Fibroblast of lung (primary cell): ENCODE measurements around the gene COPE.

ENCODE experiments used
- EZH2 ChIP-seq: IDR thresholded peaks from 2 replicates; pipeline ENCODE4 v1.5.1; 2012; ENCODE audit warnings: low read length, control low read depth, mild to moderate bottlenecking; ENCODE audit errors: missing control alignments
- TF ChIP-seq, protein P1 (sequence below), 2 donors: IDR thresholded peaks in 1 of 2; conservative IDR thresholded peaks in 1 of 2; 1 replicate in 1 of 2; 2 replicates in 1 of 2; pipeline ENCODE4 v1.5.1; 2011 to 2012; ENCODE audit warnings: low read length in 2 of 2, control low read depth in 1 of 2, inconsistent platforms in 1 of 2, low read depth in 1 of 2, mild to moderate bottlenecking in 1 of 2

DNA sequence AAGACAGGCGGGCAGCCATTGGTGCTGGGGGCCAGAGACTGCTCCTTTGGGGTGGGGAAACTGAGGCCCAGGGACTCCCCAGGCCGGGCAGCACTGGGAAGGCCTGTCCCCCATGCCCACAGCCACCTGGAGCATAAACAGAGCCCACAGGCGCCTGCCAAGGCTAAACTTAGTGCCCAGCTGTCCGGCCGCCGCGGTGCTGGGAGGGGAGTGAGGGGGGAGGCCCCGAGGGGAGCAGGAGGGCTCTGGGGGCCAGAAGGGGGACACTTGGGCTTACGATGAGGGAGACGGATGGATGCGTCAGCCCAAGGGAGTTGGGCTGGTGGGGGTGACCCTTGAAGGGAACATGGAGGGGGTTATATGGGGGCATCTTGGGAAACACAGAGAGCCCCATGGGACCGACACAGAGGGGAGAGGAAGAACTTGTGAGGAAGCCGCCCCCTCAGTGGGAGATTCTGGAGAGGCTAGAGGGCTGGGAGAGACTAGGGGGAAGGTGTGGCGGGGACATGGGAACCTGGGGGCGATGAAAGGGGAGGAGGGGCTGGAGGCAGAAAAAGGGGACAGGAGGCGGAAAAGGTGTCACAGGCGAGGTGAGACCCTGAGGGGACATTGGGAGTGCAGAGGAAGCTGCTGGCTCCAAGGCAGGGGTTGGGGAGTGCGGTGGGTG, 25.5 kb downstream of the COPE start:
- TF ChIP-seq, protein P1, sequence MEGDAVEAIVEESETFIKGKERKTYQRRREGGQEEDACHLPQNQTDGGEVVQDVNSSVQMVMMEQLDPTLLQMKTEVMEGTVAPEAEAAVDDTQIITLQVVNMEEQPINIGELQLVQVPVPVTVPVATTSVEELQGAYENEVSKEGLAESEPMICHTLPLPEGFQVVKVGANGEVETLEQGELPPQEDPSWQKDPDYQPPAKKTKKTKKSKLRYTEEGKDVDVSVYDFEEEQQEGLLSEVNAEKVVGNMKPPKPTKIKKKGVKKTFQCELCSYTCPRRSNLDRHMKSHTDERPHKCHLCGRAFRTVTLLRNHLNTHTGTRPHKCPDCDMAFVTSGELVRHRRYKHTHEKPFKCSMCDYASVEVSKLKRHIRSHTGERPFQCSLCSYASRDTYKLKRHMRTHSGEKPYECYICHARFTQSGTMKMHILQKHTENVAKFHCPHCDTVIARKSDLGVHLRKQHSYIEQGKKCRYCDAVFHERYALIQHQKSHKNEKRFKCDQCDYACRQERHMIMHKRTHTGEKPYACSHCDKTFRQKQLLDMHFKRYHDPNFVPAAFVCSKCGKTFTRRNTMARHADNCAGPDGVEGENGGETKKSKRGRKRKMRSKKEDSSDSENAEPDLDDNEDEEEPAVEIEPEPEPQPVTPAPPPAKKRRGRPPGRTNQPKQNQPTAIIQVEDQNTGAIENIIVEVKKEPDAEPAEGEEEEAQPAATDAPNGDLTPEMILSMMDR (conservative IDR thresholded peaks at IDR 0.05 in 1 of 2, IDR thresholded peaks at IDR 0.05 in 1 of 2; ENCODE audit: low read depth in 1 of 2, low read length in 2 of 2), result no peak
- TF ChIP-seq EZH2, result no peak
